WERI-Rb-1 (cell line): ENCODE data around the gene CDH4.

ENCODE experiments used
- DNase-seq: peaks from one replicate; pipeline ENCODE4 v3.0.0-alpha.2; 2020
- H3K27ac ChIP-seq: fragments of 250-450 bp; sonication (Bioruptor Pico); 2 replicates; pipeline ENCODE4 v1.5.1; 2020; ENCODE audit warnings: mild to moderate bottlenecking, moderate library complexity
- H3K27me3 ChIP-seq: fragments of 250-450 bp; sonication (Bioruptor Pico); 2 replicates; pipeline ENCODE4 v1.5.1; 2021; ENCODE audit warnings: mild to moderate bottlenecking, low read depth, moderate library complexity; ENCODE audit not compliant: insufficient read depth, severe bottlenecking
- H3K36me3 ChIP-seq: fragments of 250-450 bp; sonication (Bioruptor Pico); 2 replicates; pipeline ENCODE4 v1.5.1; 2020; ENCODE audit warnings: mild to moderate bottlenecking, moderate library complexity
- H3K4me3 ChIP-seq: 2 replicates; pipeline ENCODE4 v1.5.1; 2011; ENCODE audit warnings: low read depth, mild to moderate bottlenecking, control low read depth, low read length
- H3K9me3 ChIP-seq: fragments of 250-450 bp; sonication (Bioruptor Pico); 2 replicates; pipeline ENCODE4 v1.5.1; 2021; ENCODE audit warnings: mild to moderate bottlenecking, moderate library complexity; ENCODE audit not compliant: severe bottlenecking
- TF ChIP-seq, protein P1 (sequence below): IDR thresholded peaks from 2 replicates; pipeline ENCODE4 v1.5.1; 2011; ENCODE audit warnings: low read depth, mild to moderate bottlenecking, control low read depth, inconsistent platforms, low read length

The CDH4 gene

DNA sequence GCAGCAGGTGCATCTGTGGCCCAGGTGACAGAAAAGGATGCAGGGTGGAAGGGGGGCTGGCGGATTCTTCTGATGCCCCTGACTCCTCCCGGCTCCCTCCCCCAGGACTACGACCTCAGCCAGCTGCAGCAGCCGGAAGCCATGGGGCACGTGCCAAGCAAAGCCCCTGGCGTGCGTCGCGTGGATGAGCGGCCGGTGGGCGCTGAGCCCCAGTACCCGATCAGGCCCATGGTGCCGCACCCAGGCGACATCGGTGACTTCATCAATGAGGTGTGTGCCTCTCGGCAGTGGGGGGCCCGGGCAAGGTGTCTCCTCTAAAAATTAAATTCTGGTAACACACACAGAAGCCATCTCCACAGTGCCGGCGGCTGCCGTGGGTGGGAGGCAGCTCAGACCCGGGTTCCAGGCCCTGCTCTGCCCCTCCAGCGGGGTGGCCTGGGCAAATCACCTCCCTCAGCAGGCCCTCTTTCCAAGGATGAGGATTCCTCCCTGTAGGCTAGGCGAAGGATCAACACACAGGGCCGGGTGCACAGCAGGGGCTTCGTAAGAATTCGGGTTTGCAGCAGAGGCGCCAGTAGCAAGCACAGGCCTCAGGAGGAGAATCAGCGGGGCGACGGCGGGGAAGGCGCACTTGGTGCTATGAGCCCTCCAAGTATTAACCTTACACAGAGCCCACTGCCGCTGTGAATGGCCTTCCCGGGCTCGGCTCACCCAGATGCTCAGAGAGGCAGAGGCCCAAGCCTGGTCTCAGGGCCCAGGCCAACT lies 682.1 kb downstream of the CDH4 start:
- TF ChIP-seq, protein P1, sequence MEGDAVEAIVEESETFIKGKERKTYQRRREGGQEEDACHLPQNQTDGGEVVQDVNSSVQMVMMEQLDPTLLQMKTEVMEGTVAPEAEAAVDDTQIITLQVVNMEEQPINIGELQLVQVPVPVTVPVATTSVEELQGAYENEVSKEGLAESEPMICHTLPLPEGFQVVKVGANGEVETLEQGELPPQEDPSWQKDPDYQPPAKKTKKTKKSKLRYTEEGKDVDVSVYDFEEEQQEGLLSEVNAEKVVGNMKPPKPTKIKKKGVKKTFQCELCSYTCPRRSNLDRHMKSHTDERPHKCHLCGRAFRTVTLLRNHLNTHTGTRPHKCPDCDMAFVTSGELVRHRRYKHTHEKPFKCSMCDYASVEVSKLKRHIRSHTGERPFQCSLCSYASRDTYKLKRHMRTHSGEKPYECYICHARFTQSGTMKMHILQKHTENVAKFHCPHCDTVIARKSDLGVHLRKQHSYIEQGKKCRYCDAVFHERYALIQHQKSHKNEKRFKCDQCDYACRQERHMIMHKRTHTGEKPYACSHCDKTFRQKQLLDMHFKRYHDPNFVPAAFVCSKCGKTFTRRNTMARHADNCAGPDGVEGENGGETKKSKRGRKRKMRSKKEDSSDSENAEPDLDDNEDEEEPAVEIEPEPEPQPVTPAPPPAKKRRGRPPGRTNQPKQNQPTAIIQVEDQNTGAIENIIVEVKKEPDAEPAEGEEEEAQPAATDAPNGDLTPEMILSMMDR, result no peak
- peak; percentile 5 for DNase-seq
- H3K4me3 ChIP-seq, result no peak overlapping the region
- no peaks in the 10 kb centered on the region for H3K27me3 ChIP-seq
- no peaks in the 10 kb centered on the region for H3K36me3 ChIP-seq
- no peak overlapping the region for H3K27ac ChIP-seq
- H3K9me3 ChIP-seq, result no peaks in the 10 kb centered on the region

DNA sequence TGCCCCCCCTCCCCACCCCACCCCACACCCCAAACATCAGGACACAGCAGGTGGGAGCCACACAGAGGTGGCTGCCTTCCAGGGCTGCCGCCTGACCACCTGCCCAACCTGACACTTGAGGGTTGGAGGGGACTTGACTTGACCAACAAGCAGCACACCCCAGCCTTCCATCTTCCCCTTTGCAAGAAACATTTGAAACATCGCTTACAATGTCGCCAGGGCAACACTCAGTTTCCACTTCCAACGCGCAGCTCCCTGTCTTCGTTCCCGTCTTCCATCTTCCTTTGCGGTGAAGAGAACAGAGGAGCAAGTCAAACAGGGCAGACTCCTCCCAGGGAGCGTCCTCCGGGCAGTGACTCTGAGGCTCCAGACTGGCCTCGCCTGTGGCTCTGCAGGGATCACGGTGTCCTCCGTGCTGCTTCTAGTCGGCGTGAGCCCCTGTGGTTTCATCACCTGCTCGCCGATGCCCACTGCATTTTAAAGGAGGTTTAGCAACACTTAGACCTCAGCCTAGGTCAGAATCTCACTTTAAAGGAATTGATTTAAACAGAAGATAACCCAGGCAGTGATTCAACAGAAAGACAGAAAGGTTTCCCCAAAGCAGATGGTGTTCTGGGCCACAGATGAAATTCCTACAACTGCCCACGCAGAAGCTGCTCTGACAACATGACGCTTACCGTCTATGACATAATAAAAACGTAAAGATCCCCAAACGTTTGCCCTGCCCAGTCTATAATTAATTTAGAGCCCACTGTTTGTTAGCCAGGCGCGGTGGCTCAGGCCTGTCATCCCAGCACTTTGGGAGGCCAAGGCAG lies 682.9 kb downstream of the CDH4 start:
- Histone ChIP-seq H3K4me3 (no peak overlapping the region), H3K36me3 (no peaks in the 10 kb centered on the region), H3K27me3 (no peaks in the 10 kb centered on the region), H3K27ac (no peak overlapping the region), H3K9me3 (no peaks in the 10 kb centered on the region)
- DNase-seq, result peak; percentile 2
- TF ChIP-seq, protein P1, result no peak

DNA sequence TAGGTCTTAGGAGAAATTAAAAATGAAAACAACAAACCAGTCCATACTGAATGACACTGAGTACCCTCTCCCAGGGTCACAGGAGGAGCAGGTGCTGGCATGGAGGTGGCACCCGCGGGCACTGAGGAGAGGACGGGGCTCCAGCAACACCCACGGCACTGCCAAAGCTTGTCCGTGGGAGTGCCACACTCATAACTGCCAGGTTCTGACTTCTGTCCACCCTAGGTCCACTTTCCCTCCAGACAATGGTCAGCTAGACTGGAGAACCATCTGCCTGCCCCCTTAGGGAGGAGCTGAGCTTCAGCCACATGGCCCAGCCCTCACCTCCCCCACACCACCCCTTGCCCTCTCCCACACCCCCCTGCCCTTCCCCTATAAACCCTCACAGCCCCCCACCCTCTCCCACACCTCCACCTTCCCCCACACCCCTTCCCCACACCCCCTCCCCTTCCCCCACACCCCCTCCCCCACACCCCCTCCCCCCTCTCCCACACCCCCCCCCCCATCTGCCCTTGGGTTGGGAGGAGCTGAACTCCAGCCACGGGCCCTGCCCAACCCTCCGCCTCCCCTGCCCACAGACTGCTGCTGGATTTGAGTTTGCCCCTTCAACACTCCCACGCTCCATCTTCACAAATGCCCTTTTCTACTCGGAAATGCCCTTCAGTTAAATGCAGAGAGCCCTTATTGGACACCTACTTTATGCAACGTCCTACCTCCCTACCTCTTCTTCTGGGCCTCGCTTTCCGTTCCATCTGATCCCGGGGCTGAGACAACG lies 684.1 kb downstream of the CDH4 start:
- Histone ChIP-seq H3K36me3 (no peaks in the 10 kb centered on the region), H3K4me3 (no peak overlapping the region), H3K27me3 (no peaks in the 10 kb centered on the region), H3K9me3 (no peaks in the 10 kb centered on the region), H3K27ac (no peak overlapping the region)
- TF ChIP-seq, protein P1, result no peak
- peak; percentile 7 for DNase-seq

DNA sequence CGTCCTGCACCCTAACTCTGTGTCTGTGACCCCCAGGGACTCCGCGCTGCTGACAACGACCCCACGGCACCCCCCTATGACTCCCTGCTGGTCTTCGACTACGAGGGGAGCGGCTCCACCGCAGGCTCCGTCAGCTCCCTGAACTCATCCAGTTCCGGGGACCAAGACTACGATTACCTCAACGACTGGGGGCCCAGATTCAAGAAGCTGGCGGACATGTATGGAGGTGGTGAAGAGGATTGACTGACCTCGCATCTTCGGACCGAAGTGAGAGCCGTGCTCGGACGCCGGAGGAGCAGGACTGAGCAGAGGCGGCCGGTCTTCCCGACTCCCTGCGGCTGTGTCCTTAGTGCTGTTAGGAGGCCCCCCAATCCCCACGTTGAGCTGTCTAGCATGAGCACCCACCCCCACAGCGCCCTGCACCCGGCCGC lies 684.7 kb downstream of the CDH4 start:
- H3K9me3 ChIP-seq, result no peaks in the 10 kb centered on the region
- DNase-seq, result peak; percentile 3
- H3K4me3 ChIP-seq, result no peak overlapping the region
- TF ChIP-seq, protein P1, result no peak
- H3K27ac ChIP-seq, result no peak overlapping the region
- H3K36me3 ChIP-seq, result no peaks in the 10 kb centered on the region
- H3K27me3 ChIP-seq, result no peaks in the 10 kb centered on the region

DNA sequence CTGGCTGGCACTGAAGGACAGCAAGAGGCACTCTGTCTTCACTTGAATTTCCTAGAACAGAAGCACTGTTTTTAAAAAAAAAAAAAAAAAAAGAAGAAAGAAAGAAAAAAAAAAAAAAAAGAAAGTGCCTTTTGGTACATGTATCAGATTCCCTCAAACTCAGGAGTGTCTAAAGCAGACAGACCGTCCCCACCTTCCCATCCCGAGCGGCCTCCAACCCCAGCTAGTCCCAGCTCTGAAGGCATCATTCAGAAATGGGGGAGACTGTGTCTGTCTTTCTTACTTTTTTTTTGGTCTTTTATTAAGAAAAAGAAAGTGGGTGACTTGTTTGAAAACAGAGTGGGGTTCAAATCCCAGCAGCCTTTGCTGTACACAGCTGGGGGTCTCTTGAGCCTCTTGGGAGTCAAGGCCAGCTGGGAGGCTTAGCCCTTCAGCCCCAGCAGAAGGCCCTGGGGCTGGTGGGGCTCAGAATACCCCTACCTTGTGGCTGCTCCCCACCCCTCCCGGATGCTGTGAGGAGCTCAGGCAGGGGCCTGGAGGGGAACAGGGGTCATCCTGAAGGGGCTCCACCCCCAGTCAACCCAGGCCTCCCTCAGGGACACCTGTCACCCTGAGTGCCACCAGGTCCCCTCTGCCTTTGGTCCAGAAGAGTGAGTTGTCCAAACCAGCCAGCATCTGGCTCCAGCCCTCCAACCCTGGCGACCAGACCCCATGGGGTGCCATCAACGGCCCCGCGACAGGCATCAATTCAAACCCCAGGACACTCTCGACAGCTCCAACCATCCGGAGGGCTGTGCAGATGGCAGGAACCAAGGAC lies 685.3 kb downstream of the CDH4 start:
- no peaks in the 10 kb centered on the region for H3K9me3 ChIP-seq
- no peak overlapping the region for H3K4me3 ChIP-seq
- peak; percentile 5 for DNase-seq
- H3K27me3 ChIP-seq, result no peaks in the 10 kb centered on the region
- H3K36me3 ChIP-seq, result no peaks in the 10 kb centered on the region
- TF ChIP-seq, protein P1, result no peak
- no peak overlapping the region for H3K27ac ChIP-seq
